HG02840 (cell line): Measurements from ENCODE around the gene ENPP4.
A peak's percentile ranks its signal among the peaks of the same experiment; 100 is the strongest.
"Not testable (repeated sequence)": the region's sequence is repeated elsewhere in the genome, so short reads cannot be mapped to it uniquely, and the experiment has no call there.

ENCODE experiments used
- ATAC-seq: cut with Tn5 transposase; IDR thresholded peaks from one replicate; pipeline ENCODE4 v1.9.1; 2021; ENCODE audit warnings: mild to moderate bottlenecking, moderate library complexity, moderate number of reproducible peaks; ENCODE audit not compliant: unreplicated experiment, low FRiP score

The ENPP4 gene, protein sequence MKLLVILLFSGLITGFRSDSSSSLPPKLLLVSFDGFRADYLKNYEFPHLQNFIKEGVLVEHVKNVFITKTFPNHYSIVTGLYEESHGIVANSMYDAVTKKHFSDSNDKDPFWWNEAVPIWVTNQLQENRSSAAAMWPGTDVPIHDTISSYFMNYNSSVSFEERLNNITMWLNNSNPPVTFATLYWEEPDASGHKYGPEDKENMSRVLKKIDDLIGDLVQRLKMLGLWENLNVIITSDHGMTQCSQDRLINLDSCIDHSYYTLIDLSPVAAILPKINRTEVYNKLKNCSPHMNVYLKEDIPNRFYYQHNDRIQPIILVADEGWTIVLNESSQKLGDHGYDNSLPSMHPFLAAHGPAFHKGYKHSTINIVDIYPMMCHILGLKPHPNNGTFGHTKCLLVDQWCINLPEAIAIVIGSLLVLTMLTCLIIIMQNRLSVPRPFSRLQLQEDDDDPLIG

DNA sequence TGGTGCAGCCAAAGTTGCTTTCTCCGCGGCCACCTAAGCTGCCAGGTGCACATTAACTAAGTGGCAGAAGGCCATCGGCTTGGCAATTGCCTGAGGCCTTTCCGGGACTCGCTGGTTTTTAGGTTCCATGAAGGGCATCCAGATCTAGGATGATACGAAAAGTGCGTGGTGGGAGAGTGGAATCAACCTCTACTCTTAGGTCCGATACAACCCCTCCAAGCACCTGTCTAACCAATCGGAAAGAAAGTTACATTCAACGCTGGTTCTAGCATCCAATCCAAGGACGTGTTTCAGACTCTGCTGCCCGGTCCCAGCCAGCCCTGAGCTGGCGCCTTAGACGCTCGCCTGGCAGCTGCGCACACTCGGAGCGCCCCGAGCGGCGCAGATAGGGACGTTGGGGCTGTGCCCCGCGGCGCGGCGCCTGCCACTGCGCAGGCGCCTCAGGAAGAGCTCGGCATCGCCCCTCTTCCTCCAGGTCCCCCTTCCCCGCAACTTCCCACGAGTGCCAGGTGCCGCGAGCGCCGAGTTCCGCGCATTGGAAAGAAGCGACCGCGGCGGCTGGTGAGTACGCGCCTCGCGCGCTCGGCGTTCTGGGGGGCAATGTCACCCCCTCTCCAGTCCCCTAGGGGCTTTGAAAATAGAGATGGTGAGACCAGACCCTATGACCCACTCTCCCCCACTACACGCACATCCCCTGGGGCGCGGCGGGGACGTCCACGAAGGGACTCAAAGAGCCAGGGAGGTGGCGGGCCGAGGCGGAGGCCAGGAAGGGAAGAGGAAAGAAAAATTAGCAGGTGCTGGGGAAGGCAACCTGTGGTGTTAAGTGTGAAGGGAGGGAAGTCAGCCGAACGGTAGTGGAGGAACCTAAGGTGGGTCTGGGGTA lies at the start of gene ENPP4:
Gene ENPP4 (plus strand): TSS at position 361 of the 883 bp plus-strand sequence. CDS start 9,595 bp downstream, outside the sequence.
- peak; percentile 98 for ATAC-seq

DNA sequence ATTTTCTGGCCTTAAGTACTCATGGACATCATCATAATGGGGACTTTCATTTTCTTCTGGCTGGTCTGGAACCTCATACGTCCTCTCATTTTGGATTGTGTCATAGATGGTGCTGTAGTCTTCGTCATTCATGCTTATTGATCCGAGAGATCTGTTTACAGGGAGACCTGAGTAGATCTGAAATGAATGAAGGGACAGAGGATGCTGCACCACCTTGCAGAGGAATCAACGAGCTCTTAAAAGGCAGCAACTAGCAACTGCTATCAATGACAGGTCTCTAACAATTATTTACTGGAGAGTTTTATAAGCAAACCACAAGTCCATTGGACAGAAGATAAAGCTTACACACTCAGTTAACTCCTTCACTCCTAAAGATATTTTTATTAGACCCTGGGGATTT lies 49.7 kb upstream of the ENPP4 start:
- ATAC-seq = no peak

DNA sequence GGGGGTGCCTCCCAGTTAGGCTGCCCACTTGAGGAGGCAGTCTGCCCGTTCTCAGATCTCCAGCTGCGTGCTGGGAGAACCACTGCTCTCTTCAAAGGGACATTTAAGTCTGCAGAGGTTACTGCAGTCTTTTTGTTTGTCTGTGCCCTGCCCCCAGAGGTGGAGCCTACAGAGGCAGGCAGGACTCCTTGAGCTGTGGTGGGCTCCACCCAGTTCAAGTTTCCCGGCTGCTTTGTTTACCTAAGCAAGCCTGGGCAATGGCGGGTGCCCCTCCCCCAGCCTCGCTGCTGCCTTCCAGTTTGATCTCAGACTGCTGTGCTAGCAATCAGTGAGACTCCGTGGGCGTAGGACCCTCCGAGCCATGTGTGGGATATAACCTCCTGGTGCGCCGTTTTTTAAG lies 44.1 kb upstream of the ENPP4 start:
- ATAC-seq = not testable (repeated sequence)

DNA sequence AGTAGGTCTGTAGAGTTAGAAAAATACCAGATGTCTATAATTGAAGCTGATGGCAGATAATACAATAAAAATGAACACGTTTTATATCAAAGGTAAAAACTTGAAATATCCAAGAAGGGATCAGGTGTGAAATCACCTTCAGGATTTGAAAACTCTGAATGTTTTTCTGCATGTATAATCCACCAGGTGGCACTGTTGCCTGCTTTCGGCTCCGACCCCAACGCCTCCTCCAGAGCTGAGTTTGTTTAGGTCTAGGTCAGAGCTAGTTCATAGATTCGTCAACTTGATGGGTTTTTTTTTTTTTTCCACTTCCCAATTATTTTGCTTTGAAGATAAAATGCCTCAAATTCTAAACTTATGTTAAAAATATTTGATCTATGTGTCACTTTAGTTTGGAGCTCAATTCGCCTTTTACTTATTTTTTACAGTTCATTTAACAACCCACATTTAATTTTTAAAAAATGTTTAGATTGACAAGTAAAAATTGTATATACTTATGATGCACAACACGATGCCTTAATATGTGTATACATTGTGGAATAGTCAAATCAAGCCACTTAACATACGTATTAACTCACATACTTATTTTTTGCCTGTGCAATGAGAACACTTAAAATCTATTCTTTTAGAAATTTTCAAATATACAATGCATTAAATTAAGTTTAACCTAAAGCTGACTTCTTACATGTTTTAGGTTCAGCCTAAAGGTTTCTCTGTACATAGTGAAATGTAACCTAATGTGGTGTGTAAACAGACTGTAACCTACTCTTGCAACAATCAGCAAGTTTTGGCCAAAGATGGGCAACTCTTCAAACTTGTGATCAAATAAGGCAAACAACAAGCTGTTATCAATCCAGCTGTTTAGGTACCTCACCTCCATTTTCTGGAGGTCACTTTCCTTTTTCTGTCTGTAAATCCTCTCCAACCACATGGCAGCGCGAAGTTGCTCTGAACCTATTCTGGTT lies 39.4 kb upstream of the ENPP4 start:
- ATAC-seq = no peak

DNA sequence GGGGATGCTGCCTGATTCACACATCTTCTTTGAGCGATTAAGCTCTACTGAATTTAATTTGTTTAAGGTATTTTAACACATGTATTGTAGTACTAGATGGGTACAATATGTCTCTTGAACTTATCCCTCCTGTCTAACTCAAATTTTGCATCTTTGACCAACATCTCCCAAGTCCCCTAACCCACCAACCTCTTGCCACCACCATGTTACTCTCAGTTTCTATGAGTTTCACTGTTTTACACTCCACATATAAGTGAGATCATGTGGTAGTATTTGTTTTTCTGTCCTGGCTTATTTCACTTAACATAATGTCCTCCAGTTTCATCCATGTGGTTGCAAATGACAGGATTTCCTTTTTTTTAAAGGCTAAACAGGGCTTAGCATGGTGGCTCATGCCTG lies 38.7 kb upstream of the ENPP4 start:
- ATAC-seq = no peak

DNA sequence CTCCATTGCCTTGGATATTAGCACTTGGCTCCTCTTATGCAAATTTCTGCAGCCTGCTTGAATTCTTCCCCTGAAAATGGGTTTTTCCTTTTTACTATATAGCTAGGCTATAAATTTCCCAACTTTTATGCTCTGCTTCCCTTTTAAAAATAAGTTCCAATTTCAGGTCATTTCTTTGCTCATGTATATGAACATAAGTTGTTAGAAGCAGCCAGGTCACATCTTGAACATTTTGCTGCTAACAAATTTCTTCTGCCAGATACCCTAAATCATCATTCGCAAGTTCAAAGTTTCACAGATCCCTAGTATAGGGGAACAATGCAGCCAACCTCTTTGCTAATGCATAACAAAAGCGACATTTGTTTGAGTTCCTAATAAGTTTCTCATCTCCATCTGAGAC lies 34.5 kb upstream of the ENPP4 start:
- no peak for ATAC-seq

DNA sequence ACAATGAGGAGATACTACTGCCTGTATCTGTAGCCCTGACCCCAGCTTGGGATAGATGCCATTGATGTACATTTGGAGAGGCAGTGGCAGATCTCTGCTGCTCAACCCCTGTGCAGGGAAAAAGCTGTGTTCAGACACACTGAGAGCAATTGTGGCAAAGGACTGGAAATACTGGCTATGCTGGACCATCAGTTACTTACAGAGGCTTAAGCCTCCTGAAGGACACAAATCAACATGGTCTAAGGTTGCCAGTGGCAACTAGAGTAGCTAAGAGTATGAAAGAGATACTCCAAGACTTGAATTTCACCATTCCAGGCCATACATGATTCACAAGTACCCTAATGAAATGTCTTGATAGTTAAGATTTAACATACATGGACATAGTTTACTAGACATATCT lies 32.4 kb upstream of the ENPP4 start:
- ATAC-seq = no peak

DNA sequence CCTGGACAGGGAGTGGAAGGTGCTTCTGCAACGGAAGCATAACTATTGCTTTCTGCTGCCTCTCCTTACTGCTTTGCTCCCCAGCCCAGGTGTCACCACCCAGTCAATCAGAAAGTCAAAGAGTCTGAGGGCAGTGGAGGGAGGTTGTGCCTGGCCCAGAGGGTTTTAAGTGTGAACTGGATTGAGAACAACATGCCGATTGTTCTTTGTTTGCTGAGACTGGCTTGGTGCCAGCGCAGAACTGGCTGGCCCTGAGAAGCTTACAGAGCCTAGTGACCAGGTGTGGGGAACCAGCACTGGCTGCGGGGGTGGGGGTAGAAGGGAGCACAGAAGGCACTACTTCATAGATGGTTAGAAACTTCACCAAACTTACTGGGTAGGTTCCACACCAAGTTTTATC lies 31.1 kb upstream of the ENPP4 start:
- no peak for ATAC-seq

DNA sequence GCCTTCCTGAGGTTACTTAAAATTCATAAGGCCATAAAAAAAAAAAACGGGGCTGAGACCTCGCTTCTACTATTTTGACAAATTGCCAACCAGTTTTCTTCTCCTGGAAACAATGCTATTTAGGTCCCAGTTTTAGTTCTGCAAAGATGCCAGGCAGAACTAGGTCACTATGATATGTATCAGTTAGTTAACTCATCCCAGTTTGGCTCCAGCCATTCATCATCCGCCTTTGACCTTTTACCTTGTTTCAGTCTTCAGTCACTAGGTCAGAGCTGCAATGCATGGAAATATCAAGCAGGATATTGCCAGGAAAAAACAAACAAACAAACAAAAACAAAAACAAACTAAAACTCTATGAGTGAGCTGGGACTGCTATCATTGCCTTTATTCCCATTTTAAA lies 29.8 kb upstream of the ENPP4 start:
- no peak for ATAC-seq

DNA sequence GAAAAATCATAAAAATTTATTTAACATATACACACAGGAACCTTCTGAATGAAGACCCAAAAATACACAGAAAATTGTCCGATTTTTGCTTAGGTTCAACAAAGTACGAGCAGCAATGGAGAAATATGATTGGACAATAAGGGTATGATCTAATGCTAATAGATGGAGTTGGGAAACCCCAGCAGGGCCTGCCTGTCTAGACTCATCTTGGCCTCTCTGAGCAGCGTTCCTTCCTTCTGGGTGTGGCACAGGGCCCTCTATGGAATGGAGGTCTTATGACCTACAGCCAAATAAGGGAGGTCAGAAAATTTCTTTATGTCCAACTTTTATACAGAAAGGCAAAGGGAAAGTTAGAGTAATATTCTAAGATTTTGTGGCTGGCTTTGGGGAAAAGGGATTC lies 27.7 kb upstream of the ENPP4 start:
- no peak for ATAC-seq

DNA sequence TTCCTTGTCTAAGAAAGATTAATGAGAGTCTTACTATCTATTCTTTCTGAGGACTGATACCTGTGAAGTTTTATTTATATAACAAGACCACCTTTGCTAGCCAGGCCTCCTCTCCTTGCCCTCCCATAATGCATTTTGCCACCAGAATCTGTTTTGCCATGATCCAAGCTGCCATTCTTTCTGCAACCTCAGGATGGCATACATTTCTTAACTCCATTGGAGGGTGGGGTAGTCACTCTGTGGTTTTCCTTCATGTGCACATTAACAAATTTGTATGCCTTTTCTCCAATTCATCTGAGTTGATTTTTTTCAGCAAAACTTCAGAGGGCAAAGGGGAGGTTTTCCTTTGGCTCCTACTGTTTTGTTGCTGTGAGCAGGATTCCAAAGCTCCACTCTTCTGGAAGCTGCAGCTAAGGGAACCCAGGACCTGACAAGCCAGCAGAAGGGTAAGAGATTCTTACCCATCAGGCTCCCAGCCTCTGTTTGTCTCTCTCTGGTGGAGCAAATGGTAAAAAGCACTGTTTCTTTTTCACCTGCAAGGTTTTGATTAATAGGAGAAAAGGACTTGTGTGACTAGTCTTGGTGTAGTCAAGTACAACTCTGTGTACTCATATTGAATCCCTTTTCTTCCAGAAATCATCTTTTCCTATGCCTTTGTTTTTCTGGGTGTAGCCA lies 26.2 kb upstream of the ENPP4 start:
- no peak for ATAC-seq

DNA sequence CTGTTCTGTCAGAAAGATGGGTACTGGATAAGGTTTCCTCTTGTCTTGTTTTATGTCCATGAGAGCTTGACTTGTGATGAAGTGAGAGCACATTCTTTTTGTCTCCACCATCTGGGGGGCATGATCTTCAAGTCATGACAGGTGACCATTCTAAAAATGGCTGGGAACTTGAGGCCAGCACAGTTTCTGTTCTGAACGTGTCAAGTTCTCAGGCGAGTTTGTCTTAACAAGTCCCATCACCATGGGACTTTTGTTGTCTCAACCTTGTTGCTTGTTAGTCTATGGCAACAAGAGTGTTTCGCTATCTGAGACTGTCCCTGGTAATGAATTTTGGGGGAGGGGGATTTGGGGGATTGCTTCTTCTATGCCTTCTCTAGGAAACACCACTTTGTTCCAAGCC lies 25.6 kb upstream of the ENPP4 start:
- ATAC-seq = no peak

DNA sequence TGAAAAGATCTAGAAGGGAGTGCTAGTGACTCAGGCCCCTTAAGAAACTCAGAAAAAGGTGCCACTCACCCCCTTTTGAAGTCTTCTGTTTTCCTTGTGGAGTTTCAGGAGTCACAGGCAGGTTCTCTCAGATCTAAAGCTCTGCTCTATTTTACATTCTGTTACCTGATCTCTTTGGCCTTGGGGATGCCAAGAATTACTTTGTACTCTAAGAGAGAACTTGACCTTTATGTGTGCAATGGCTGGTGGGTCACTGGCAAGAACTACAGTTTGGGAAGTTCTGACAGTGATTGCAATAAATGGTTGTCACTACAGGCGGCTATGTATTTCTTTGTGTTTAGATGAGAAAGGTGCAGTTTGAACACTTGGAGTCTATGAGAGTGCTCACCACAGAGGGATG lies 24.2 kb upstream of the ENPP4 start:
- no peak for ATAC-seq

DNA sequence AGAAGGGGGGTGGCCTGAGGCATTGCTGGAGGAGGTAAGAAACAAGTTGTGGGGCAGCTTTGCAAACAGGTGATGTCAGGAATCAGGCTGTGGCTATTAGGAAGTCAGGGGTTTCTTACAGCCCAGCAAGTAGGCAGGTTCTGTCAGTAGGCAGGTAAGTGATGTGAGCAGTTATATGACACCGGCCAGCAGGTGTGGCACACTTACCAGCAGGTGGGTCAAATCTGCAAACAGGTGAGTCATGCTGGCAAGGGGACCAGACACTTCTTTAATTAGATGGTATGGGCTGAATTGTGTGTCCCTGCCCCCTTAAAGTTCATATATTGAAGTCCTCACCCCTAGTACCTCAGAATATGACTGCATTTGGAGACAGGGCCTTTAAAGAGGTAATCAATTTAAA lies 16.4 kb upstream of the ENPP4 start:
- no peak for ATAC-seq

DNA sequence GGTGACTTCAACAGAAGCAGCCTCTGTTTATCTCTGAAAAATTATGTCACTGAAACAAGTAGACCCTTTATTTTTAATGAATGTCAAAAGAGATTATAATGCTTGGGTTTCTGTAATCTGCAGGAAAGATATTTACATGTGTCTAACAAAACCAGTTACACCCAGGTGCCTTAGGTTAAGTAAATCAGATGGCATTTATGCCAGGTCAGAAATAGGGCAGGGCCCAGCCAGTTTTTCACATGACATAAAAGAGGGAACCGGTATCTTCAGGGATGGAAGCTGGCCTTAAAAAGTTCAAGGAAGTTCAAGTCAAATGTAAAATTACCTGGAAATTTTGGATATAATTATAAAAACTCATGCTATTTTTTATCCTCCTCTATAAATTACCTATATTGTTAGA lies 14.2 kb upstream of the ENPP4 start:
- ATAC-seq = no peak

DNA sequence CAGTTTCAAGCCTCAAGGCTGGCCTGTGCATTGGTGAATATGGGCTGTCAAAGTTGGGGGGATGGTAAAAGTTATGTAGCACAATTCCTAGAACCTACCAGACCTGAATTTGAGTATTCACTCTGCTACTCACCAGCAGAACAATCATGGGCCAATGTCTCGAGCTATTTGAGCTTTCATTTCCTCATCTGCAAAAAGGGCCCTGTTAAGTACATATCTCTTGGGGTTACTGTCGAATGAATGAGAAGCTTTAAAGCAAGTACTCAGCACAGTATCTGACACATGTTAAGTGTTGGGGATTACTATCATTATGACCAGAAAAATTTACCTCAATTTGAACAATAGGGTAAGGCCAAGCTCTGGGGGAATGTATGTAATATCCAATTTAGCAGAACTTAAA lies 13.5 kb upstream of the ENPP4 start:
- no peak for ATAC-seq

DNA sequence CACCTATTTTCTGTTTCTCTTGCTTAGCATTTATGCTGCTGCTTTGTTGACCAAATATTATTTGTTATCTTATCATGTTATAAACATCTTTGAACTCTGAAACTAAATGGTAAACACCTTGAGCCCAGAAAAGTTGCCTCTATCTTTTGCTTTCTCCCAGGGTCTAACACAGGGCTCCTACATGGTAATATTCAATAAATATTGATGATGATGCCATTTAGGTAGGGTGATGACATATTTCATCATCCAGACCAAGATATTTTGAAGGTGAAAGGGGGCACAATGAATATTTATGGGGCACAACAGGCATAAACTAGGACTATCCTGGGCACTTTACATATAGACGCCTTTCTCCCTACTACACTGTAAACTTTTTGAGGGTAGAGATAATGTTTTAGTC lies 11.6 kb upstream of the ENPP4 start:
- no peak for ATAC-seq

DNA sequence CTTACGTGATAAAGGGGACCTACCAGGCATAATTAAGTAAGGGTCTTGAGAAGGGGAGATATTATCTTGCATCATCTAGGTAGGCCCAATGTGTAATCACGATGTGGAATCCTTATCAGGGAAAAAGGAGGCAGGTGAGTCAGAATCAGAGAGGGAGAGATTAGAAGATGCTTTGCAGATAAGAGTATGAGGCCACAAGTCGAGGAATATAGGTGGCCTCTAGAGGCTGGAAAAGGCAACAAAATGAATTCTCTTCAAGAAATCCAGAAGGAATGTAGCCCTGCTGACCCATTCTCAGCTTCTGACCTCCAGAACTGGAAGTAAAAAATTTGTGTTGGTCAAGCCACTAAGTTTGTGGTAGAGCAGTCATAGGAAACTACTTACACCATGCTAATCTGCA lies 11.0 kb upstream of the ENPP4 start:
- no peak for ATAC-seq

DNA sequence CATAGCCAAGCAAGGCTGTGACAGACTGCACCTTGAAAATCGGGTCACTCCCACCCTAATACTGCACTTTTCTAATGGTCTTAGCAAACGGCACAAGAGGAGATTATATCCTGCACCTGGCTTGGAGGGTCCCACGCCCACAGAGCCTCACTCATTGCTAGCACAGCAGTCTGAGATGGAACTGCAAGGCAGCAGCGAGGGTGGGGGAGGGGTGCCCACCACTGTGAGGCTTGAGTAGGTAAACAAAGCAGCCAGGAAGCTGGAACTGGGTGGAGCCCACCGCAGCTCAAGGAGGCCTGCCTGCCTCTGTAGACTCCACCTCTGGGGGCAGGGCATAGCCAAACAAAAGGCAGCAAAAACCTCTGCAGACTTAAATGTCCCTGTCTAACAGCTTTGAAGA lies 10.1 kb upstream of the ENPP4 start:
- not testable (repeated sequence) for ATAC-seq

DNA sequence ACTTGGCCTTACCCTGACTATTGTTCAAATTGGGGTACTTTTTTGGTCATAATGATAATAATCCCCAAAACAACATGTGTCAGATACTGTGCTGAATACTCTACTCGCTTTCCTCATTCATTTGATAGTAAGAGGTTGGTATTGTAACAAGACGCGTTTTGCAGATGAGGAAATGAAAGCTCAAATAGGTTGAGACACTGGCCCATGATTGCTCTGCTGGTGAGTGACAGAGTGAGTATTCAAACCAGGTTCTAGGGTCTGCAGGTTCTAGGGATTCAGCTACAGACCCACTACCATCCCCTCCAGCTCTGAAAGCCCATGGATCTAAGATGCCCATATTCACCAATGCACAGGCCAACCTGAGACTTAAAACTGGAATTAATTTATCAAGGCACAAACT lies 1.3 kb upstream of the ENPP4 start:
- ATAC-seq = no peak
